ENCODE results near the gene PCDH9. TPM values are rescaled to one million over a fixed set of nuclear protein-coding genes. Genes with fewer than 3 reads are reported as not detected.
A peak's percentile ranks its signal among the peaks of the same experiment; 100 is the strongest.

PCDH9 gene
- total RNA-seq, 1 experiment from 2014 or later: not detected

GRCh38 chr13:67227131-67227983 lies 2.8 kb downstream of the PCDH9 start:
- in situ Hi-C loops (cut with HindIII; ENCODE audit: low sequenced_read_pairs): no loop called here
- peak; percentile 56 for DNase-seq (ENCODE audit: low spot score)

GRCh38 chr13:67226696-67227095 lies 3.4 kb downstream of the PCDH9 start:
- DNase-seq (ENCODE audit: low spot score): no peak
- in situ Hi-C loops (cut with HindIII; ENCODE audit: low sequenced_read_pairs): no loop called here

GRCh38 chr13:67225252-67226159 lies 4.6 kb downstream of the PCDH9 start:
- in situ Hi-C loops (cut with HindIII; ENCODE audit: low sequenced_read_pairs): no loop called here
- no peak for DNase-seq (ENCODE audit: low spot score)

GRCh38 chr13:67224148-67224846 lies 5.8 kb downstream of the PCDH9 start:
- in situ Hi-C loops (cut with HindIII; ENCODE audit: low sequenced_read_pairs): no loop called here
- DNase-seq (ENCODE audit: low spot score): peak; percentile 92

- no peak for DNase-seq (ENCODE audit: low spot score)
- in situ Hi-C loops (cut with HindIII; ENCODE audit: low sequenced_read_pairs): no loop called here
These were observed 6.4 kb downstream of the PCDH9 start for GRCh38 chr13:67223742-67224141.

GRCh38 chr13:67223024-67223423 lies 7.1 kb downstream of the PCDH9 start:
- DNase-seq (ENCODE audit: low spot score): no peak
- in situ Hi-C loops (cut with HindIII; ENCODE audit: low sequenced_read_pairs): no loop called here

GRCh38 chr13:67221630-67222226 lies 8.4 kb downstream of the PCDH9 start:
- in situ Hi-C loops (cut with HindIII; ENCODE audit: low sequenced_read_pairs): no loop called here
- no peak for DNase-seq (ENCODE audit: low spot score)

GRCh38 chr13:67219113-67219512 lies 11.0 kb downstream of the PCDH9 start:
- in situ Hi-C loops (cut with HindIII; ENCODE audit: low sequenced_read_pairs): no loop called here
- no peak for DNase-seq (ENCODE audit: low spot score)

GRCh38 chr13:67217880-67218279 lies 12.3 kb downstream of the PCDH9 start:
- DNase-seq (ENCODE audit: low spot score): no peak
- in situ Hi-C loops (cut with HindIII; ENCODE audit: low sequenced_read_pairs): no loop called here

GRCh38 chr13:67216864-67217263 lies 13.3 kb downstream of the PCDH9 start:
- DNase-seq (ENCODE audit: low spot score): peak; percentile 51
- in situ Hi-C loops (cut with HindIII; ENCODE audit: low sequenced_read_pairs): no loop called here

GRCh38 chr13:67210208-67210607 lies 19.9 kb downstream of the PCDH9 start:
- no peak for DNase-seq (ENCODE audit: low spot score)
- in situ Hi-C loops (cut with HindIII; ENCODE audit: low sequenced_read_pairs): no loop called here

- in situ Hi-C loops (cut with HindIII; ENCODE audit: low sequenced_read_pairs): no loop called here
- no peak for DNase-seq (ENCODE audit: low spot score)
These were observed 21.6 kb downstream of the PCDH9 start for GRCh38 chr13:67208552-67208951.

GRCh38 chr13:67204764-67205163 lies 25.4 kb downstream of the PCDH9 start:
- no peak for DNase-seq (ENCODE audit: low spot score)
- in situ Hi-C loops (cut with HindIII; ENCODE audit: low sequenced_read_pairs): no loop called here

GRCh38 chr13:67200605-67201004 lies 29.5 kb downstream of the PCDH9 start:
- in situ Hi-C loops (cut with HindIII; ENCODE audit: low sequenced_read_pairs): no loop called here
- no peak for DNase-seq (ENCODE audit: low spot score)

- in situ Hi-C loops (cut with HindIII; ENCODE audit: low sequenced_read_pairs): no loop called here
- no peak for DNase-seq (ENCODE audit: low spot score)
These were observed 30.0 kb downstream of the PCDH9 start for GRCh38 chr13:67200183-67200582.

GRCh38 chr13:67197704-67198103 lies 32.4 kb downstream of the PCDH9 start:
- in situ Hi-C loops (cut with HindIII; ENCODE audit: low sequenced_read_pairs): no loop called here
- no peak for DNase-seq (ENCODE audit: low spot score)

- in situ Hi-C loops (cut with HindIII; ENCODE audit: low sequenced_read_pairs): no loop called here
- no peak for DNase-seq (ENCODE audit: low spot score)
These were observed 36.2 kb downstream of the PCDH9 start for GRCh38 chr13:67193979-67194378.

- no peak for DNase-seq (ENCODE audit: low spot score)
- in situ Hi-C loops (cut with HindIII; ENCODE audit: low sequenced_read_pairs): no loop called here
These were observed 37.4 kb downstream of the PCDH9 start for GRCh38 chr13:67192751-67193150.

GRCh38 chr13:67186995-67187569 lies 43.1 kb downstream of the PCDH9 start:
- DNase-seq (ENCODE audit: low spot score): no peak
- in situ Hi-C loops (cut with HindIII; ENCODE audit: low sequenced_read_pairs): no loop called here

Data from G401 (cell line).